Fibroblast of mammary gland (primary cell): ENCODE results near the gene CABCOCO1.

Source experiments
- DNase-seq: peaks from one replicate; pipeline ENCODE4 v3.0.0-alpha.2; 2010; ENCODE audit warnings: low read depth
- H3K4me3 ChIP-seq: 2 replicates; pipeline ENCODE4 v1.5.1; 2011; ENCODE audit warnings: low read depth, mild to moderate bottlenecking, low read length, moderate library complexity; ENCODE audit not compliant: control insufficient read depth
- CTCF ChIP-seq: conservative IDR thresholded peaks from 2 replicates; pipeline ENCODE4 v1.5.1; 2011; ENCODE audit warnings: low read depth, low read length, inconsistent platforms; ENCODE audit not compliant: control insufficient read depth, insufficient read depth

The CABCOCO1 gene

DNA sequence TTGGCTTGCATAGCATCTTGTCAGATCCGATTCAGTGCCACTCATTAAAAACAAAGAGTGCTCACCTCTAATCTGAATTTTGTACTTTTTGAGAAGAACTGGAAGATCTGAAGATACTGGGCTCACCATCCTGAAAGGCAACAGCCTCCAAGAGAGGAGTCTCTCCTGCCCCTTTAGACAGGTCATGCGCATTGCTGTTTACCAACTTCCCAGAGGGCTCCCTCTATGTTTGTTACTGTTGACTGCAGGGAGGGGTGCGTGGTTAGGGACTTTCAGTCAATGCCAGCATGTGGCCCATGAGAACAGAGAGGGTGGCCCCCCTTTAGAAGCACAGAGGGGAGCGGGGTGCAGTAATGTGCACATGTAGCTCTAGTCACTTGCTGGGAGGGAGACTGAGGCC lies 33.2 kb upstream of the CABCOCO1 start:
- DNase-seq: no peak
- no peak overlapping the region for H3K4me3 ChIP-seq
- TF ChIP-seq CTCF: no peak

GRCh38 chr10:61632057-61632670 lies 30.6 kb upstream of the CABCOCO1 start:
- H3K4me3 ChIP-seq: no peak overlapping the region
- no peak for DNase-seq
- TF ChIP-seq CTCF: no peak

DNA sequence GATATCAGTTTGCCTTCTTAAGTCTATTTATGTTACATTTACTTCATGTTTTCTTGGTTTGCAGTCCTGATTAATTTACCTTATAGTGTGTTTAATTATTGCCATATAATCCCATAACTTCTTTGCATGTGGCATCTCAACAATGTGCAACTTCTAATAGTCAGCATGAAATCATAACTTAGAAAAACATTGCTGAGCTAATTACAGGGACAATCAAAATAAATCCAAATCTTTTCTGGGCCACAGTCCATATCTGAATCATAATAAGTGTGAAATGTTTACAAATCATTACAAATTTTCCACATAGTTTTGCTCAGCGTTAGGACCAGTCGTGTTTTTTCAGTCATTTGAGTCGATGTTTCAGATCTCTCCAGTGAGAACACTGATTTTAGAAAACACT lies 29.1 kb upstream of the CABCOCO1 start:
- H3K4me3 ChIP-seq: no peak overlapping the region
- peak; percentile 78 for DNase-seq
- TF ChIP-seq CTCF: no peak

DNA sequence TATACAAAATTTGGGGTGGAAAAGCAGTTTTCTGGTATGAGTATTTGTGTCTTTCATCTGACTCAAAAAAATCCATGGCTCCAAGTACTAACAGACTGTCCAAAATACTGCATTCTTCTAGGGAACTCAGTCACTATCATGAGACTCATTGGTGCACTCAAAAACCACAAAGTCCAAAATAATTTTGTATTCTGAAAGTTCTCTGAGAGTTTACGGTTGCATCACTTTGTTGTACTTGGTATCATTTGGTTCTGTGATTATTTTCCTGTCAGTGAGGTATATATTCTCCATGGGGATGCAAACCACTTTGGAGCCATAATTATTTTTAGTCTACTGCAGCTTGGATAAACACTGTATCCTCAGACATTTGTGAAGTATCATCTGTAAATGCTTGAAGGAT lies 28.0 kb upstream of the CABCOCO1 start:
- no peak overlapping the region for H3K4me3 ChIP-seq
- peak; percentile 87 for DNase-seq
- no peak for TF ChIP-seq CTCF

- TF ChIP-seq CTCF: no peak
- DNase-seq: no peak
- no peak overlapping the region for H3K4me3 ChIP-seq
These were observed 27.3 kb upstream of the CABCOCO1 start for GRCh38 chr10:61635471-61635870.

DNA sequence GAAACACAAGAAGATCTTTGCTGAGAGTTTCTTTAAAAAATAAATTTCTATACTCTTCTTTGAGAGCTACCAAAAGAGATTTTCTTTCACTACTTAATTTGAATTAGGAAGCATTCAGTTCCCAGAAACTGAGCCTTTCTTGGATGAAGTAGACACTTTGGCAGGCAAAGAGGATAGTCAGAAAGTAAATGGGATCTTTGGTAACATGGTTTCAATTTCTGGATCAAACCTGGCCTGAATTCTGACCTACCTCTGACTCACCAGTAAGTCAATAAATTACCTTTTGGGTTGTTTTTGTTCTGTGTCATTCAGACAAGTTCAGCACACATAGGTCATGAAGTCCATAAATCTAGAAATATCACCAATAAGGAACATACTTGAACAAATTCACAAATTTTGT lies 26.8 kb upstream of the CABCOCO1 start:
- H3K4me3 ChIP-seq: no peak overlapping the region
- DNase-seq: peak; percentile 93
- no peak for TF ChIP-seq CTCF

DNA sequence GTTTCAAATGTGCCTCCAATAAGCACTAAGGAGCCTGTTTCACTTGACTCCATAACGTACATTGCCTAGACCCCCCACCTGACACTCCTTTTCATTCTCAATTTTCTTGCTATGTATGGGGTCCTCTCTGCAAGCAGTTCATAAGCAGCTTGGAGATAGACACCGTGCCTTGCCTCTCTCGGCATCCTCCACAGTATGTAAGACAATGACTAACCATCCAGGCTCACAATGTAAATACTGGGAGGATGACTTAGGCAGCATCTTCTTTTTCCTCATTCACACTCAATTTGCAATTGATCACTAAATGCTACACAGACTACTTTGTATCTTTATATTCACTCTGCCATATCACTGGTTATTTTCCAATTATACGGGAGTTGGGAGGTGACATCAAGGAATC lies 22.8 kb upstream of the CABCOCO1 start:
- TF ChIP-seq CTCF: no peak
- peak; percentile 8 for DNase-seq
- no peak overlapping the region for H3K4me3 ChIP-seq
